BLaER1 (cell line): ENCODE results near the gene SCGB1C1.
"Not testable (repeated sequence)": the region's sequence is repeated elsewhere in the genome, so short reads cannot be mapped to it uniquely, and the experiment has no call there.

Source experiments
- H3K27ac ChIP-seq: shearing (Covaris generic); formaldehyde crosslinking; 2 replicates; pipeline ENCODE4 v1.8.1; 2022
- H3K27me3 ChIP-seq: shearing (Covaris generic); formaldehyde crosslinking; 2 replicates; pipeline ENCODE4 v1.8.1; 2022
- H3K36me3 ChIP-seq: shearing (Covaris generic); formaldehyde crosslinking; 2 replicates; pipeline ENCODE4 v1.8.1; 2022
- H3K4me1 ChIP-seq: shearing (Covaris generic); formaldehyde crosslinking; 2 replicates; pipeline ENCODE4 v1.8.1; 2022
- H3K4me2 ChIP-seq: shearing (Covaris generic); formaldehyde crosslinking; 2 replicates; pipeline ENCODE4 v1.8.1; 2022
- H3K4me3 ChIP-seq: shearing (Covaris generic); formaldehyde crosslinking; 2 replicates; pipeline ENCODE4 v1.8.1; 2022
- H3K9ac ChIP-seq: shearing (Covaris generic); formaldehyde crosslinking; 2 replicates; pipeline ENCODE4 v1.8.1; 2022
- H3K9me3 ChIP-seq: shearing (Covaris generic); formaldehyde crosslinking; 2 replicates; pipeline ENCODE4 v1.8.1; 2022
- H4K20me1 ChIP-seq: shearing (Covaris generic); formaldehyde crosslinking; 2 replicates; pipeline ENCODE4 v1.8.1; 2022
- Cebpa-rat ChIP-seq: shearing (Covaris generic); IDR thresholded peaks from 2 replicates; pipeline ENCODE4 v1.8.1; 2022

Gene SCGB1C1

DNA sequence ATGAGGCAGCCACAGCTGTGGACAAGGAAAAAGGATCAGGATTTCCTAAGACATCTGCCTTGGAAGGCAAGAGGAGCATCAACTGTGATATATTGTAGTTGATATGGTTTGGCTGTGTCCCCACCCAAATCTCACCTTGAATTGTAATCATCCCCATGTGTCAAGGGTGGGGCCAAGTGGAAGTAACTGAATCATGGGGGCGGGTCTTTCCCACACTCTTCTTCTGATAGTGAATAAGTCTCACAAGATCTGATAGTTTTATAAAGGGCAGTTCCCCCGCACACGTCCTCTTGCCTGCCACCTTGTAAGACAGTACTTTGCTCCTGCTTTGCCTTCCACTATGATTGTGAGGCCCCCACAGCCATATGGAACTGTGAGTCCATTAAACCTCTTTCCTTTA, 24.8 kb downstream of the SCGB1C1 start:
- H3K27me3 ChIP-seq: no peaks in the 10 kb centered on the region
- H3K9me3 ChIP-seq: no peaks in the 10 kb centered on the region
- H3K4me1 ChIP-seq: peaks cover 5% of the 10 kb centered on the region; the same call in 1 of the 2 replicates
- H3K27ac ChIP-seq: no peak overlapping the region
- no peak overlapping the region for H3K4me2 ChIP-seq
- peaks cover 69% of the 10 kb centered on the region for H3K36me3 ChIP-seq
- H3K4me3 ChIP-seq: no peak overlapping the region
- 0 out of 2 replicates have a peak, but pooled peaks cover 7% of the 10 kb centered on the region for H4K20me1 ChIP-seq
- H3K9ac ChIP-seq: no peak overlapping the region
- no peak for TF ChIP-seq Cebpa-rat

DNA sequence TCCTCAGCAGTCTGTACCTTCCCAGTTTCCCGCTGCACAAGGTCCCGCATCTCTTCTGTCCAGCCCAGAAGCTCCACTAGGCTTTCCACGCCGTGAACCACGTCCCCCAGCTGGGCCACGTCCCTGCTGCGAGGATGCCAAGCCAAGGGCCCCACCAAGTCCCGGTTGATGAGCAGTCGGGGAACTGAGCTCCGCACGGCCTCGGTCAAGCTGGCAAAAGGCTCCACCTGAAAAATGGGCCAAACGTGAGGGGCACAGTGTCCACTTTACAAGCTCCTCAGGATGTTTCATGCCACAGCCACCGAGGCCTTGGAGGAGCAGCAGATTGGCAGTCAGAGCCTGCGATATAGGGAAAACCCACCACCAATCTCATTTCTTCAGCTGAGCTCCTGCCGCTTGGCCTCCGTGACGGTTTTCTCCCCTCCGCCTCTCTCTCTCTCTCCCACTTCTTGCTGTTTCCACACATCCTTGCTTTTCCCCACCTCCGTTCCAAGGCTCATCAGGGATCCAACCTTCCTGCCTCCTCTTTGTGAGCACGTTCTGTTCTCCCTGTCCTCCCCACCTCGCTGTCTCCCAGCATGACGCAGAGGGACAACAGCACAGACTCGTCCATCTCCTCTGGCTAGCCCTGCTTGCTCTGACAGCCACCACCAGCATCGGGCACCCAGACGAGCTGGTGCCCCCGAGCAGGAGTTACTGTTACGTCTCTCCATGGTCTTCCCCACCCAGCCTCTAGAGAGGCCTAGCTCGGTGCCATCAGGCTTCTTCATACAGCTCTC, 26.1 kb downstream of the SCGB1C1 start:
- Histone ChIP-seq H3K27me3 (no peaks in the 10 kb centered on the region), H3K27ac (no peak overlapping the region)
- TF ChIP-seq Cebpa-rat: no peak

DNA sequence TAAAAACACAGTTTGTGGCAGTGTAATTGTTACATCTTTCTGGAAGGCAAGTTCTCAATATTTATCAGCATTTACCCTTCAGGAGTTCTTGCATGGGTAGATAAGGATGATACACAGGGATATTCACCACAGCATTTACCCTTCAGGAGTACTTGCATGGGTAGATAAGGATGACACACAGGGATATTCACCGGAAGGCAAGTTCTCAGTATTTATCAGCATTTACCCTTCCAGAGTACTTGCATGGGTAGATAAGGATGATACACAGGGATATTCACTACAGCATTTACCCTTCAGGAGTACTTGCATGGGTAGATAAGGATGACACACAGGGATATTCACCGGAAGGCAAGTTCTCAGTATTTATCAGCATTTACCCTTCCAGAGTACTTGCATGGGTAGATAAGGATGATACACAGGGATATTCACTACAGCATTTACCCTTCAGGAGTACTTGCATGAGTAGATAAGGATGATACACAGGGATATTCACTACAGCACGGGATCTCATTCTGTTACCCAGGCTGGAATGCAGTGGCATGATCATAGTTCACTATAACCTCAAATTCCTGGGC, 27.9 kb downstream of the SCGB1C1 start:
- peaks cover 42% of the 10 kb centered on the region for H3K36me3 ChIP-seq
- H3K27ac ChIP-seq, H3K27me3 ChIP-seq, H4K20me1 ChIP-seq, H3K9ac ChIP-seq, H3K4me3 ChIP-seq, H3K9me3 ChIP-seq, H3K4me2 ChIP-seq: not testable (repeated sequence)
- peaks cover 35% of the 10 kb centered on the region for H3K4me1 ChIP-seq

More for the DNA sequence above, 26.1 kb downstream of the SCGB1C1 start:
- peaks cover 59% of the 10 kb centered on the region for H3K36me3 ChIP-seq
- no peak overlapping the region for H3K4me3 ChIP-seq
- H3K4me1 ChIP-seq: peaks cover 18% of the 10 kb centered on the region
- no peak overlapping the region for H3K4me2 ChIP-seq
- no peaks in the 10 kb centered on the region for H3K9me3 ChIP-seq
- 0 out of 2 replicates have a peak, but pooled peaks cover 7% of the 10 kb centered on the region for H4K20me1 ChIP-seq
- no peak overlapping the region for H3K9ac ChIP-seq

DNA sequence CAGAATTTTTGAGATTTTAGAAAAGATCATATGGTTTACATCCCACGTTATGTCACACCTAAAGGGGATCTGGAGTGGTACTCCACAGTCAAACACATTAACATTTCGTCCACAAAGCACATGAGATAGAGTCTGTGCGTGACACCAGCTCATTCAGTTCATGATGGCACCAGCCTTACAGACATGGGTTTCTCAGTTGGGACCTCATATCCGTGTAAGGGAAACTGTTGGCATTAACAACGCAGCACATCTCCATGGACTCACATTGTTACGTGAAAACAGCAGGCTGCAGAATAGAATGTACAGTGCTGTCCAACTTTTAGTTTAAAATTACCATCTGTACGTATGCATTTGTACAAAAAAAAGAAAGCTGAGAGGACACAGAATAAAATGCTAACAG, 28.7 kb downstream of the SCGB1C1 start:
- no peak overlapping the region for H3K9ac ChIP-seq
- H3K4me3 ChIP-seq: no peak overlapping the region
- H3K27ac ChIP-seq: no peak overlapping the region
- TF ChIP-seq Cebpa-rat: no peak
- H3K9me3 ChIP-seq: no peaks in the 10 kb centered on the region
- H3K27me3 ChIP-seq: no peaks in the 10 kb centered on the region
- H4K20me1 ChIP-seq: no peaks in the 10 kb centered on the region
- H3K4me1 ChIP-seq: peaks cover 43% of the 10 kb centered on the region
- peaks cover 34% of the 10 kb centered on the region for H3K36me3 ChIP-seq
- no peak overlapping the region for H3K4me2 ChIP-seq

DNA sequence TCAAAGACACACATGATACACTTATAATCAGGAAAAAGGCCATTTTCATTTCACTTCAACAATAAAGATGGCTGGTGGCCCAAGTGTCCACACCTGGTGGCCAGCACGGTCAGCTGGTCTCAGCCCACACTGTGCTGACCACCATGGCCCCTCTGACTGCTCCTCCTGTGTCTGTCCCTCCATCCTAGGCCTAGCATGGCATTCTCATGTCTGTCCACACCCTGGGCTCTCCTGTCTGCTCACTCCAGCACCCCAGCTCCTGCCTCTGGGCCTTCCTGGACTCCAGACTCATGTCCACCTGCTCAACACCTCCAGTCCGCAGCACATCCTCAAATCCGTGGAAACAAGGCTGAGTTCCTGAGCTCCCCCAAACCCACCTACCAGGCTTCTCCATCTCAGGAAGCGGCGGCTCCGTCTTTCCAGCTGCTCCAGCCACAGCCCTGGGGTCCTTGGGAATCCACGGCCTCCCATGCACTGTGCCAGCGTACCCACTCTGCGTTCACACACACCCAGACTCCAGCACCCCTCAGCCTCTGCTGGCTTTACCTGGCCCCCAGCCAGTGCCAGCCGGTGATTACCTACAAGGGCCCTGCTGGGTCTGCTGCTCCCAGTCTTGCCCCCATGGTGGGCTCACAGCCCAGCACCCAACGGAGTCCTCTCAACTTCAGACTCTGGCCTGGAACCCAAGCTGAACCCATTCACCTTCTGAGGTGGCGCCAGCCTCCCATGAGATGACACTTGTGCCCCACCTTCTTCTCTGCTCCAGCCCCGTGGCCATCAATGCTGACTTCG, 29.3 kb downstream of the SCGB1C1 start:
- peak overlapping the region; percentile 42; the same call in 1 of the 2 replicates for H3K27ac ChIP-seq
- peaks cover 31% of the 10 kb centered on the region for H3K36me3 ChIP-seq
- TF ChIP-seq Cebpa-rat: no peak
- H3K4me3 ChIP-seq: no peak overlapping the region
- H4K20me1 ChIP-seq: no peaks in the 10 kb centered on the region
- peaks cover 48% of the 10 kb centered on the region for H3K4me1 ChIP-seq
- H3K4me2 ChIP-seq: no peak overlapping the region
- H3K9me3 ChIP-seq: no peaks in the 10 kb centered on the region
- H3K27me3 ChIP-seq: no peaks in the 10 kb centered on the region
- no peak overlapping the region for H3K9ac ChIP-seq

DNA sequence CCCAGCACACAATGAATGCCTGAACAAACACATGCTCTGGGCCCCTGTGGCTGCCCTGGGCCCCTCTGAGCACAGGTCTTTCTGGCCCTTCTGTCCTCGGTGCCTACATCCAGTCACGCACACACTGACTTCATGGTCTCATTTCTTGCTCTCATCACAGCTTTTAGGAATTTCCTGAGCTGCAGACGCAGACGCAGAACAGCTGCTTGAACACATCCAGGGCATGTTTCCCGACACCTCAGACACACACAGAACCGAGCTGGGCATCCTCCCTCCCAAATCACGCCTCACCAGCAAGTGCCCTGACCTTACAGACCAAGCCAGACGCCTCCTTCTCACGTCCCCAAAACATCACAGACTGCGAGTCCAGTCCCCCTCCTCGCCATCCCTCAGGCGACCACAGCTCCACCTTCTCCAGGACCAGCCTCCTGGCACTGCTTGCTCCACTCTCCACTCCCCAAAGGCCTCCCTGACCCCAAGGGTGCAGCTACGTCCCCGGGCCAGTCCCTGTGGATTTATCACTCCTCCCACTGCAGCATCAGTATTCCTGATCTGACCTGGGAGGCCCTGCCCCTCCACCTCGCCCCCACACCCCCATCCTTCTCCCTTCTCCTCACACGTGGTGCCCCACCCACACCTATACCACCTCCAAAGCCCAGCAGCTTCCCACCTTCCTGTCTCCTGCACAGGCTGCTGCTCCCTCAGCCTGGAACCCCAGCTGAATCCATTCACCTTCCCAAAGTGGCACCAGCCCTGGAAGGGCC, 30.3 kb downstream of the SCGB1C1 start:
- TF ChIP-seq Cebpa-rat: no peak
- Histone ChIP-seq H3K36me3 (peaks cover 23% of the 10 kb centered on the region), H3K27ac (peak overlapping the region; percentile 42), H3K9ac (peak overlapping the region; percentile 7; the same call in 1 of the 2 replicates), H3K4me2 (peak overlapping the region; percentile 72), H3K4me3 (no peak overlapping the region), H4K20me1 (no peaks in the 10 kb centered on the region), H3K4me1 (peaks cover 48% of the 10 kb centered on the region), H3K27me3 (no peaks in the 10 kb centered on the region), H3K9me3 (no peaks in the 10 kb centered on the region)

DNA sequence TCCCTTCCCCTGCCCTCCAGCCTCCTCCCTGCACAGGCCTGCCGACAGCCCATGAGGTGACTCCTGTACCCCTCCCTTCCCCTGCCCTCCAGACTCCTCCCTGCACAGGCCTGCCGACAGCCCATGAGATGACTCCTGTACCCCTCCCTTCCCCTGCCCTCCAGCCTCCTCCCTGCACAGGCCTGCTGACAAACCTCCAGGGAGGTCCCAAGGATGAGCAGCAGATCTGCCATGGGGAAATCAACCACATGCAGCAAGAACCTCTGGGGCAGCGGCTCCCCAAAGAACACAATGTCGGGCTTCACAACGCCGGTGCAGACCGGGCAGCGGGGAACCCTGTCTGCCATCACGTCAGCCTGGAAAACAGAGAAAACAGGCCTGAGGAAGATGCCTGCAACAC, 31.0 kb downstream of the SCGB1C1 start:
- Histone ChIP-seq H3K9ac (peak overlapping the region; percentile 42), H3K4me1 (peaks cover 48% of the 10 kb centered on the region), H3K9me3 (no peaks in the 10 kb centered on the region), H3K36me3 (peaks cover 19% of the 10 kb centered on the region), H3K27ac (peak overlapping the region; percentile 82), H3K4me2 (peak overlapping the region; percentile 72), H4K20me1 (no peaks in the 10 kb centered on the region), H3K4me3 (peak overlapping the region; percentile 48), H3K27me3 (no peaks in the 10 kb centered on the region)
- TF ChIP-seq Cebpa-rat: no peak

DNA sequence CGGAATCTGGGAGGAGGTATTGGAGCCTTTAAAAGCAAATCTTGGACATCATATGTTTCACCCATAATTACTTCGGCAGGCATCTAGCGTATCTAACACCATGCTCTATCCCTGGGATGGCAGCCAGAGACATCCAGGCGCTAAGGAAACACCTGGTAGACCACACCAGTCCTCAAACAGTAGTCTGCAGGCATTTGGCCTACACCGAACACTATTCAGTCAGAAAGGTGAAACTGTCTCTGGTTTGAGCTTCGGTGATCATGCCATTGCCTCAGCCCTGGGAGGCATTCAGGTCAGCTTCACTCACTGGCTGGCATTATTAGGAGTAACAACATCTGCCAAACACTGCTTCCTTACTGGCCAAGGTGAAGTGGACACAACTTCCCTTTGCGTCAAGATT, 31.5 kb downstream of the SCGB1C1 start:
- H3K27me3 ChIP-seq: no peaks in the 10 kb centered on the region
- H3K4me1 ChIP-seq: peaks cover 48% of the 10 kb centered on the region
- H3K9ac ChIP-seq: peak overlapping the region; percentile 42
- H3K4me2 ChIP-seq: peak overlapping the region; percentile 72
- no peaks in the 10 kb centered on the region for H3K9me3 ChIP-seq
- peak overlapping the region; percentile 82 for H3K27ac ChIP-seq
- no peak for TF ChIP-seq Cebpa-rat
- H3K4me3 ChIP-seq: peak overlapping the region; percentile 48
- peaks cover 19% of the 10 kb centered on the region for H3K36me3 ChIP-seq
- H4K20me1 ChIP-seq: no peaks in the 10 kb centered on the region

DNA sequence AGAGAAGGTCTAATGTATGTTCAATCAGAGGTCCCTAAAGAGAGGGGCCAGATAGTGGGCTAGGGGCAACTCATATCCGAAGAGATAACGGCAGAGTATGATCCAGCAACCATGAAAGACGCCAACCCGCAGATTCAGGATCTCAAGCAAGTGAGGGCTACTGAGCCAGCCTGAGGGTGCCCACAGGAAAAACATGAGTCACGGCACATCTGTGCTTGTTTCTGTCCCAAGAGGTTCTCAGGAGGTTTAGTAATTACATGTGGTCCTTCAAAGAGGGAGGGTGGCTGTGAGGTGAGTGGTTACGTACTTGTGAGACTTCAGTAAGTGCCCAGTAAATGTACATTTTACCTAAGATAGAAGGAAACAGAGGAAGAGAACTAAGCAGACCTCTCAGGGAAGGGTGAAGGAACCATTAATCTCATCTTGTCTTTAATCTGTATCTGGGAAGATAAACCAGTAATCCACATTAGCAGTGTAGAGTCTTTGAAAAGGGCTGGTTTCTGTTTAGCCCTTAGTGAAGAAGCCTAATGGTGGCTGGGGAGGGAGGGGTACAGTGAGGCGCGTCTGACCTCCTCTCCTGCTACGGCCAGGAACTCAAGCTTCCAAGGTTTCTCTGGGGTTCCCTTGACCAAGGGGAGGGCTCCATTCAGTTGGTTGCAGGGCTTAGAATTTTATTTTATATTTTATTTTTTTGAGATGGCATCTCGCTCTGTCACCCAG, 33.0 kb downstream of the SCGB1C1 start:
- H3K27ac ChIP-seq: peak overlapping the region; percentile 82
- TF ChIP-seq Cebpa-rat: no peak
- H3K4me3 ChIP-seq: peak overlapping the region; percentile 17; the same call in 1 of the 2 replicates
- H3K9ac ChIP-seq: peak overlapping the region; percentile 44
- peak overlapping the region; percentile 72 for H3K4me2 ChIP-seq
- no peaks in the 10 kb centered on the region for H3K27me3 ChIP-seq
- peaks cover 53% of the 10 kb centered on the region for H3K4me1 ChIP-seq
- H3K9me3 ChIP-seq: no peaks in the 10 kb centered on the region
- H3K36me3 ChIP-seq: peaks cover 30% of the 10 kb centered on the region
- no peaks in the 10 kb centered on the region for H4K20me1 ChIP-seq
